H1 (cell line): ENCODE data around the gene TRIB2. TPM values are rescaled to one million over a fixed set of nuclear protein-coding genes. Genes with fewer than 3 reads are reported as not detected.

ENCODE experiments used
- CTCF ChIA-PET: fragments of 300-600 bp; sonication (Branson Sonifier 250); formaldehyde crosslinking; loops from one replicate; lab custom pipeline; 2021; ENCODE audit not compliant: partially characterized antibody; lab: Charles Lee
- POLR2A ChIA-PET: fragments of 300-600 bp; sonication (Branson Sonifier 250); formaldehyde crosslinking; loops from one replicate; lab custom pipeline; 2021; ENCODE audit warnings: inconsistent platforms; ENCODE audit not compliant: partially characterized antibody; lab: Charles Lee
- DNase-seq, 2 experiments: peaks; one replicate each; pipeline versions ENCODE4 v3.0.0 to v3.0.0-alpha.2; 2010 to 2022; ENCODE audit warnings: low spot score in 2 of 2, low read depth in 1 of 2, mixed read lengths in 1 of 2
- FAIRE-seq: peaks from 2 replicates; lab custom pipeline; 2011; peaks lifted over from hg19 to GRCh38; lab: Jason Lieb, UNC
- H2AFZ ChIP-seq: 2 replicates; pipeline ENCODE4 v1.8.1; 2012; ENCODE audit warnings: low read length, inconsistent platforms
- H2AK5ac ChIP-seq: 2 replicates; pipeline ENCODE4 v1.6.1; 2013; ENCODE audit warnings: low read depth, low read length
- H2BK120ac ChIP-seq: replicated peaks from 2 replicates; pipeline ENCODE3; 2013; ENCODE audit warnings: low read depth, low read length, inconsistent platforms
- H2BK12ac ChIP-seq: 2 replicates; pipeline ENCODE4 v1.6.1; 2013; ENCODE audit warnings: low read depth, low read length
- H2BK15ac ChIP-seq: 2 replicates; pipeline ENCODE4 v1.6.1; 2013; ENCODE audit warnings: low read length
- H2BK20ac ChIP-seq: 2 replicates; pipeline ENCODE4 v1.6.1; 2013; ENCODE audit warnings: low read length
- H2BK5ac ChIP-seq: 2 replicates; pipeline ENCODE4 v1.6.1; 2013; ENCODE audit warnings: low read depth, low read length
- H3K14ac ChIP-seq: 2 replicates; pipeline ENCODE4 v1.6.1; 2013; ENCODE audit warnings: inconsistent platforms; ENCODE audit not compliant: insufficient read length
- H3K18ac ChIP-seq: 2 replicates; pipeline ENCODE4 v1.6.1; 2013; ENCODE audit warnings: low read length; ENCODE audit errors: extremely low read depth
- H3K23ac ChIP-seq: 2 replicates; pipeline ENCODE4 v1.6.1; 2013; ENCODE audit warnings: inconsistent platforms; ENCODE audit not compliant: insufficient read length
- H3K23me2 ChIP-seq: 2 replicates; pipeline ENCODE4 v1.6.1; 2013; ENCODE audit warnings: low read depth, low read length
- H3K27ac ChIP-seq: 2 replicates; pipeline ENCODE4 v1.6.1; 2011; ENCODE audit warnings: low read depth, low read length, inconsistent platforms
- H3K27me3 ChIP-seq, 4 experiments: replicated peaks in 1 of 4; 1 replicate in 1 of 4; 2 replicates in 3 of 4; pipeline versions ENCODE4 v1.6.1 to v1.8.1; 2011 to 2013; ENCODE audit warnings: low read length in 3 of 4, mild to moderate bottlenecking in 3 of 4, inconsistent platforms in 2 of 4, mixed read lengths in 2 of 4, moderate library complexity in 1 of 4; ENCODE audit not compliant: control insufficient read depth in 3 of 4, insufficient read depth in 3 of 4; ENCODE audit errors: extremely low read depth in 1 of 4
- H3K36me3 ChIP-seq, 4 experiments: 2 replicates each; pipeline versions ENCODE4 v1.6.1 to v1.8.1; 2011 to 2013; ENCODE audit warnings: mild to moderate bottlenecking in 4 of 4, low read length in 3 of 4, moderate library complexity in 2 of 4, control low read depth in 1 of 4, inconsistent platforms in 1 of 4; ENCODE audit not compliant: insufficient read depth in 4 of 4, control insufficient read depth in 2 of 4
- H3K4ac ChIP-seq: replicated peaks from 2 replicates; pipeline ENCODE3; 2013; ENCODE audit warnings: low read length, low read depth, mixed read lengths, inconsistent platforms; ENCODE audit not compliant: insufficient read length
- H3K4me1 ChIP-seq, 4 experiments: replicated peaks in 1 of 4; 1 replicate in 1 of 4; 2 replicates in 3 of 4; pipeline versions ENCODE4 v1.6.1 to v1.8.1; 2011 to 2013; ENCODE audit warnings: low read length in 3 of 4, inconsistent platforms in 2 of 4, mixed read lengths in 1 of 4; ENCODE audit not compliant: insufficient read depth in 4 of 4, control insufficient read depth in 3 of 4
- H3K4me2 ChIP-seq, 2 experiments: 2 replicates each; pipeline versions ENCODE4 v1.6.1 to v1.8.1; 2011 to 2013; ENCODE audit warnings: low read depth in 2 of 2, low read length in 2 of 2, control low read depth in 1 of 2, inconsistent platforms in 1 of 2, mild to moderate bottlenecking in 1 of 2; ENCODE audit not compliant: insufficient read depth in 1 of 2
- H3K4me3 ChIP-seq, 4 experiments: fragments of 200-600, 300-600 bp in 1 of 4; sonication (generic), shearing (Covaris generic), sonication (Bioruptor Twin) in 1 of 4; 2 replicates each; pipeline versions ENCODE4 v1.5.1 to v1.8.1; 2011 to 2016; ENCODE audit warnings: low read length in 4 of 4, low read depth in 3 of 4, control low read depth in 2 of 4, inconsistent platforms in 2 of 4, mild to moderate bottlenecking in 2 of 4, mixed read lengths in 1 of 4, moderate library complexity in 1 of 4; ENCODE audit not compliant: insufficient read depth in 2 of 4; ENCODE audit errors: extremely low read depth in 1 of 4
- H3K56ac ChIP-seq: replicated peaks from 2 replicates; pipeline ENCODE3; 2013; ENCODE audit warnings: low read depth, mild to moderate bottlenecking, mixed read lengths, low read length, inconsistent platforms; ENCODE audit not compliant: insufficient read length
- H3K79me1 ChIP-seq: 2 replicates; pipeline ENCODE4 v1.6.1; 2013; ENCODE audit warnings: low read depth, low read length, control low read depth
- H3K79me2 ChIP-seq, 2 experiments: 2 replicates each; pipeline versions ENCODE4 v1.6.1 to v1.8.1; 2012 to 2013; ENCODE audit warnings: low read length in 2 of 2, mild to moderate bottlenecking in 2 of 2, inconsistent platforms in 1 of 2; ENCODE audit not compliant: insufficient read depth in 2 of 2, control insufficient read depth in 1 of 2
- H3K9ac ChIP-seq, 4 experiments: replicated peaks in 1 of 4; 1 replicate in 1 of 4; 2 replicates in 3 of 4; pipeline versions ENCODE4 v1.6.1 to v1.8.1; 2011 to 2013; ENCODE audit warnings: low read depth in 3 of 4, low read length in 3 of 4, control low read depth in 2 of 4, mild to moderate bottlenecking in 2 of 4, moderate library complexity in 2 of 4, inconsistent platforms in 1 of 4; ENCODE audit errors: extremely low read depth in 1 of 4
- H3K9me3 ChIP-seq, 2 experiments: 2 replicates each; pipeline versions ENCODE4 v1.6.1 to v1.8.1; 2012 to 2013; ENCODE audit warnings: mild to moderate bottlenecking in 2 of 2, moderate library complexity in 2 of 2, control low read depth in 1 of 2, inconsistent platforms in 1 of 2, low read depth in 1 of 2, low read length in 1 of 2, mixed read lengths in 1 of 2; ENCODE audit not compliant: insufficient read depth in 2 of 2
- H4K20me1 ChIP-seq, 2 experiments: replicated peaks in 1 of 2; 2 replicates each; pipeline versions ENCODE3 to v1.8.1; 2011 to 2013; ENCODE audit warnings: inconsistent platforms in 2 of 2, low read length in 2 of 2, mild to moderate bottlenecking in 1 of 2; ENCODE audit not compliant: insufficient read depth in 2 of 2, control insufficient read depth in 1 of 2
- H4K5ac ChIP-seq: 2 replicates; pipeline ENCODE4 v1.6.1; 2013; ENCODE audit warnings: low read length, low read depth, mixed read lengths, inconsistent platforms; ENCODE audit not compliant: insufficient read length
- H4K8ac ChIP-seq: 2 replicates; pipeline ENCODE4 v1.8.0; 2013; ENCODE audit warnings: mild to moderate bottlenecking, moderate library complexity, low read length, inconsistent platforms; ENCODE audit not compliant: insufficient read depth; ENCODE audit errors: extremely low read depth
- H4K91ac ChIP-seq: replicated peaks from 2 replicates; pipeline ENCODE3; 2013; ENCODE audit warnings: low read length, mixed read lengths, inconsistent platforms; ENCODE audit not compliant: insufficient read length
- ATF3 ChIP-seq: IDR thresholded peaks from 2 replicates; pipeline ENCODE4 v1.6.1; 2011; ENCODE audit warnings: low read depth, mild to moderate bottlenecking, low read length; ENCODE audit not compliant: insufficient read depth
- CHD2 ChIP-seq: IDR thresholded peaks from 2 replicates; pipeline ENCODE4 v1.6.1; 2012; ENCODE audit warnings: low read length, improper control_type of control experiment
- EGR1 ChIP-seq: IDR thresholded peaks from 2 replicates; pipeline ENCODE4 v1.6.1; 2011; ENCODE audit warnings: low read depth, low read length, borderline replicate concordance
- FOSL1 ChIP-seq: IDR thresholded peaks from 2 replicates; pipeline ENCODE4 v1.6.1; 2011; ENCODE audit warnings: mild to moderate bottlenecking, low read depth, low read length, moderate library complexity; ENCODE audit not compliant: insufficient read depth
- HDAC6 ChIP-seq: IDR thresholded peaks from one replicate; pipeline ENCODE4 v1.7.1; 2012; ENCODE audit warnings: low read depth, mild to moderate bottlenecking, inconsistent platforms, low read length, moderate library complexity
- JUN ChIP-seq: IDR thresholded peaks from 2 replicates; pipeline ENCODE4 v1.6.1; 2011; ENCODE audit warnings: low read depth, mild to moderate bottlenecking, improper control_type of control experiment, low read length
- KDM5A ChIP-seq: fragments of 200-600 bp; IDR thresholded peaks from 2 replicates; pipeline ENCODE4 v1.7.1; 2012; ENCODE audit warnings: mild to moderate bottlenecking, low read length, inconsistent platforms, mixed read lengths
- NRF1 ChIP-seq: IDR thresholded peaks from 2 replicates; pipeline ENCODE4 v1.6.1; 2011; ENCODE audit warnings: mild to moderate bottlenecking, low read depth, low read length, improper control_type of control experiment
- POU5F1 ChIP-seq: IDR thresholded peaks from 2 replicates; pipeline ENCODE4 v1.6.1; 2011; ENCODE audit warnings: low read depth, mild to moderate bottlenecking, low read length, moderate library complexity
- SAP30 ChIP-seq: fragments of 300-600 bp; sonication (generic); IDR thresholded peaks from 2 replicates; pipeline ENCODE4 v1.7.1; 2012; ENCODE audit warnings: low read length, moderate library complexity, mild to moderate bottlenecking, inconsistent platforms; ENCODE audit not compliant: insufficient read depth, insufficient replicate concordance
- SP1 ChIP-seq: IDR thresholded peaks from 2 replicates; pipeline ENCODE4 v1.6.1; 2011; ENCODE audit warnings: low read depth, low read length
- SRF ChIP-seq: IDR thresholded peaks from 2 replicates; pipeline ENCODE4 v1.6.1; 2011; ENCODE audit warnings: mild to moderate bottlenecking, low read depth, low read length, moderate library complexity
- USF2 ChIP-seq: IDR thresholded peaks from 2 replicates; pipeline ENCODE4 v1.6.1; 2011; ENCODE audit warnings: low read length, improper control_type of control experiment
- YY1 ChIP-seq: IDR thresholded peaks from 2 replicates; pipeline ENCODE4 v1.6.1; 2011; ENCODE audit warnings: low read depth, mild to moderate bottlenecking, low read length
- WGBS, 2 experiments: shearing (Covaris generic) in 1 of 2; methylation state at CpG; one replicate each; pipeline versions ENCODE4 v1.1.6 to v1.1.7; 2013 to 2015; ENCODE audit warnings: low lambda C conversion rate in 2 of 2, mixed read lengths in 2 of 2, inconsistent platforms in 1 of 2, low coverage in 1 of 2, missing lambda C conversion rate in 1 of 2; ENCODE audit not compliant: insufficient replicate concordance in 2 of 2, insufficient coverage in 1 of 2, insufficient read length in 1 of 2; ENCODE audit errors: extremely low coverage in 1 of 2, missing lambda C conversion rate in 1 of 2; 5-methylcytosine and 5-hydroxymethylcytosine counted together
- polyA plus RNA-seq, 7 experiments: library from polyadenylated mRNA; depleted of rRNA in 3 of 7; stranded (reverse) in 5 of 7; unstranded in 2 of 7; fragments of >200 nt in 5 of 7; fragments of 200-250 nt in 2 of 7; gene quantifications; 1 replicate in 5 of 7; 2 replicates in 1 of 7; 4 replicates in 1 of 7; pipeline versions ENCODE4 v1.2.1 to v1.2.3, GENCODE V29; 2011 to 2013; ENCODE audit warnings: missing spikeins in 2 of 7, mixed read lengths in 2 of 7
- total RNA-seq: library from RNA; stranded (reverse); fragmentation: NEBNext Ultra II Directional; extraction: Animal tissue kit (Norgen Biotek cat#: 25700); gene quantifications from 2 replicates; pipeline ENCODE4 v1.2.1, GENCODE V29; 2021

TRIB2 gene
- total and polyA plus RNA-seq, 2 of the 8 experiments (the other 6 are each of a cell fraction or from before 2014, with no cell fraction given) = 40.8 to 57.0 TPM

GRCh38 chr2:12762976-12763375 is 46.2 kb downstream of the TRIB2 start:
- Histone ChIP-seq H4K8ac (no peak overlapping the region), H2BK12ac (no peak overlapping the region), H2BK20ac (no peak overlapping the region), H2AK5ac (no peak overlapping the region), H3K4me1 (peaks cover 0 to 3% (median 1%) of the 10 kb centered on the region in 4 experiments; a peak in 2 of 7 replicates), H3K79me2 (no peaks in the 10 kb centered on the region), H2AFZ (no peak overlapping the region), H3K14ac (no peak overlapping the region), H3K27me3 (peaks cover 0 to 1% (median 0%) of the 10 kb centered on the region in 4 experiments; a peak in 2 of 7 replicates), H3K9me3 (no peaks in the 10 kb centered on the region), H2BK15ac (no peak overlapping the region), H2BK120ac (no peak overlapping the region), H2BK5ac (no peak overlapping the region), H3K4ac (no peak overlapping the region), H3K9ac (no peak overlapping the region), H4K20me1 (no peaks in the 10 kb centered on the region), H3K36me3 (no peaks in the 10 kb centered on the region), H3K4me2 (no peak overlapping the region), H3K18ac (no peak overlapping the region), H3K79me1 (no peaks in the 10 kb centered on the region), H3K4me3 (no peak overlapping the region), H3K23ac (no peak overlapping the region), H3K27ac (no peak overlapping the region), H3K23me2 (no peaks in the 10 kb centered on the region), H4K91ac (no peak overlapping the region), H4K5ac (no peak overlapping the region), H3K56ac (no peak overlapping the region)
- POLR2A ChIA-PET = no interaction called here
- CTCF ChIA-PET = interaction anchor here (0.7 kb wide), 1 partner anchor 14 kb away, joined by 3 read pairs; no protein-coding TSS in a partner anchor
- WGBS, 2 experiments = 85% methylated on average over 4 of the region's 4 CpGs; no CpG with 5 or more reads in 1 of the 2 experiments
- no peak for DNase-seq
- FAIRE-seq = no peak
- TF ChIP-seq USF2 = no peak
- TF ChIP-seq SAP30 = no peak
- no peak for TF ChIP-seq ATF3
- TF ChIP-seq SP1 = no peak
- no peak for TF ChIP-seq SRF
- TF ChIP-seq NRF1 = no peak
- no peak for TF ChIP-seq YY1
- TF ChIP-seq POU5F1 = no peak
- no peak for TF ChIP-seq HDAC6
- TF ChIP-seq EGR1 = no peak
- TF ChIP-seq KDM5A = no peak
- TF ChIP-seq FOSL1 = no peak
- TF ChIP-seq JUN = no peak
- TF ChIP-seq CHD2 = no peak
